HG02759 (cell line): ENCODE measurements around the gene MEP1B.

Source experiments
- ATAC-seq: cut with Tn5 transposase; IDR thresholded peaks from one replicate; pipeline ENCODE4 v1.9.1; 2021; ENCODE audit warnings: mild to moderate bottlenecking, moderate library complexity; ENCODE audit not compliant: unreplicated experiment

Gene MEP1B

DNA sequence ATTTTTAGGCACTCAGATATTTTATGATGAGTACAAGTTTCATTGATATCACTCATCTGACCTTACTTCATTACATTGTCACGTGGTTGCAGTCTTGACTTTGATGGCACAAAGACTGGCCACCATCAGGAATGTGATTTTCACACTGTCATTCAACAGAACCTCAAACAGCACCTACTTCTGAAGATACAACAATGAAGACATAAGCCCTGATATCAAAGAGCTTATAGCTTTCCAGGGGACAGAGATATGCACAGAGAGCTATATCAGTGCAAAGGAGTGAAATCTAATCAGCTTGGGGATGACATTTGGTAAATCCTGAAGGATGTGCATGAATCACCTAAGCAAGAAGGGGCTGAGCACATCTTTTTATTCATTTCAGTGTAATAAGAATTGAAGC lies 72.3 kb downstream of the MEP1B start:
- no peak for ATAC-seq

DNA sequence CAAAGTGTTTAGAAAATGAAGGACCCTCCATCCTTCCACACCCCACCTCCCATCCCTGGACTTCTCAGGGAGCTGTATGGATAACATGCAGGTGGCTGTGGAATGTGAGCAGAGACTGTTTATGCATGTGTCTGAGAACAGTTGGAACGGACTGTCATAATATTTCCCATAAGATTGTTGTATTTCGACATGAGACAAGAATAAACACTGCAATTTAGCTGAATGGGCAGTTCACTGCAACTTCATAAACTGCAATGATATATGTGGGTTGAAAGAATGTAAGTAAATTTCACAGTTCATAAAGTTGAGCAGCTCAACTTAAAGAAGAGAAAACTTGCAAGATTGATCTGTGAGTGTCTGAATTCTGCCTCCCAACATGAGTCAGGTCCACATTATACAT lies 74.6 kb downstream of the MEP1B start:
- no peak for ATAC-seq

DNA sequence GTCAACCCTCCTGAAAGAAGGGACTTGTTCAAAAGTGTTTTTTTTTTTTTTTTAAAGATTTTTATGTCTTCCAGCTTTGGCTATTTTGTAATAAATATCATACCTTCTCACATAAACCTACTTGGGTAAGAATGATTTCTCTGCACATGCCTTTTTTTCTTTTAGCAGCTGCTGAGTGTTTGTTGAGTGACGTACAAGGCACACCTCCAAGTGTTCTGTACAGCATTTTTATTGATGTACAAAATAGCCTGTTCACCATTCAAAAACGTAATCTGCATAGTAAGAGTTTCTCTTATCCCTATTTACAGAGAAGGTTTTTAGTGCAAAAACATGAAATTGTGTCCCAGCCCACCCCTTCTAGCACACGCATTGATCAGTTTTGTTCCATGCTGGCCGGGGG lies 77.6 kb downstream of the MEP1B start:
- ATAC-seq: no peak
